Colonic mucosa (tissue), 4 donors: ENCODE data around the gene SPPL2C. TPM values are rescaled to one million over a fixed set of nuclear protein-coding genes. Genes with fewer than 3 reads are reported as not detected.

Source experiments
- DNase-seq: peaks from one replicate; pipeline ENCODE4 v3.0.0-alpha.2; 2020
- H3K27ac ChIP-seq: fragments of 200-600 bp; one replicate; pipeline ENCODE4 v1.8.0; 2021
- H3K27me3 ChIP-seq: fragments of 200-600 bp; one replicate; pipeline ENCODE4 v1.8.0; 2021
- H3K36me3 ChIP-seq: fragments of 200-600 bp; one replicate; pipeline ENCODE4 v1.8.0; 2021
- H3K4me1 ChIP-seq: fragments of 200-600 bp; one replicate; pipeline ENCODE4 v1.8.0; 2021; ENCODE audit warnings: mild to moderate bottlenecking
- H3K4me3 ChIP-seq: fragments of 200-600 bp; one replicate; pipeline ENCODE4 v1.8.0; 2021
- H3K9ac ChIP-seq, 2 donors: one replicate each; pipeline ENCODE4 v1.7.0; 2013; ENCODE audit warnings: control low read depth in 2 of 2, low read depth in 2 of 2, low read length in 2 of 2
- H3K9me3 ChIP-seq: fragments of 200-600 bp; one replicate; pipeline ENCODE4 v1.8.0; 2021
- CTCF ChIP-seq: fragments of 200-600 bp; IDR thresholded peaks from one replicate; pipeline ENCODE4 v1.8.0; 2022; ENCODE audit warnings: antibody characterized with exemption, mild to moderate bottlenecking
- intact Hi-C: fragments of 100-400 bp; cut with DNase I; formaldehyde crosslinking; loops from one replicate; pipeline ENCODE4 v1.14.1; 2022
- total RNA-seq, 2 donors: library from RNA; stranded (reverse); fragmentation: NEBNext Ultra II Directional in 1 of 2; extraction: Animal tissue kit (Norgen Biotek cat#: 25700) in 1 of 2; gene quantifications; one replicate each; pipeline ENCODE4 v1.2.1, GENCODE V29; 2021
- donor health status: healthy.
- donor health status: DM: no; HTN: no; CAD: no.
- donor health status: DM: no; HTN: no; CAD: no.

The SPPL2C gene
- total RNA-seq, 2 donors from 2014 or later, result not detected

GRCh38 chr17:45850011-45850410 lies 5.3 kb downstream of the SPPL2C start:
- Histone ChIP-seq H3K27me3 (no peaks in the 10 kb centered on the region), H3K27ac (no peak overlapping the region), H3K9ac (no peak overlapping the region), H3K36me3 (no peaks in the 10 kb centered on the region), H3K4me1 (no peaks in the 10 kb centered on the region), H3K9me3 (no peaks in the 10 kb centered on the region), H3K4me3 (no peak overlapping the region)
- TF ChIP-seq CTCF, result no peak
- no peak for DNase-seq
- intact Hi-C loops, result no loop called here

GRCh38 chr17:45850468-45850867 lies 5.8 kb downstream of the SPPL2C start:
- no peak overlapping the region for H3K27ac ChIP-seq
- DNase-seq, result no peak
- no peak overlapping the region for H3K9ac ChIP-seq
- TF ChIP-seq CTCF, result no peak
- intact Hi-C loops, result no loop called here
- no peak overlapping the region for H3K4me3 ChIP-seq
- no peaks in the 10 kb centered on the region for H3K36me3 ChIP-seq
- no peaks in the 10 kb centered on the region for H3K9me3 ChIP-seq
- H3K27me3 ChIP-seq, result no peaks in the 10 kb centered on the region
- no peaks in the 10 kb centered on the region for H3K4me1 ChIP-seq

- intact Hi-C loops, result no loop called here
- no peaks in the 10 kb centered on the region for H3K27me3 ChIP-seq
Observed at GRCh38 chr17:45851022-45851421, 6.3 kb downstream of the SPPL2C start.

GRCh38 chr17:45851464-45851863 lies 6.8 kb downstream of the SPPL2C start:
- no peak for DNase-seq
- H3K27me3 ChIP-seq, result no peaks in the 10 kb centered on the region
- H3K36me3 ChIP-seq, result no peaks in the 10 kb centered on the region
- no peaks in the 10 kb centered on the region for H3K4me1 ChIP-seq
- no peaks in the 10 kb centered on the region for H3K9me3 ChIP-seq
- H3K27ac ChIP-seq, result no peak overlapping the region
- TF ChIP-seq CTCF, result no peak
- H3K4me3 ChIP-seq, result no peak overlapping the region
- intact Hi-C loops, result no loop called here
- H3K9ac ChIP-seq, result no peak overlapping the region

More at GRCh38 chr17:45851022-45851421, 6.3 kb downstream of the SPPL2C start:
- Histone ChIP-seq H3K4me1 (no peaks in the 10 kb centered on the region), H3K4me3 (no peak overlapping the region), H3K27ac (no peak overlapping the region), H3K36me3 (no peaks in the 10 kb centered on the region), H3K9ac (no peak overlapping the region), H3K9me3 (no peaks in the 10 kb centered on the region)
- no peak for TF ChIP-seq CTCF
- DNase-seq, result no peak

GRCh38 chr17:45851873-45852272 lies 7.2 kb downstream of the SPPL2C start:
- Histone ChIP-seq H3K4me3 (no peak overlapping the region), H3K9ac (no peak overlapping the region), H3K27me3 (no peaks in the 10 kb centered on the region), H3K4me1 (no peaks in the 10 kb centered on the region), H3K9me3 (no peaks in the 10 kb centered on the region), H3K36me3 (no peaks in the 10 kb centered on the region), H3K27ac (no peak overlapping the region)
- no peak for TF ChIP-seq CTCF
- intact Hi-C loops, result no loop called here
- DNase-seq, result no peak
